ENCODE measurements around the gene VAPA.

DNA sequence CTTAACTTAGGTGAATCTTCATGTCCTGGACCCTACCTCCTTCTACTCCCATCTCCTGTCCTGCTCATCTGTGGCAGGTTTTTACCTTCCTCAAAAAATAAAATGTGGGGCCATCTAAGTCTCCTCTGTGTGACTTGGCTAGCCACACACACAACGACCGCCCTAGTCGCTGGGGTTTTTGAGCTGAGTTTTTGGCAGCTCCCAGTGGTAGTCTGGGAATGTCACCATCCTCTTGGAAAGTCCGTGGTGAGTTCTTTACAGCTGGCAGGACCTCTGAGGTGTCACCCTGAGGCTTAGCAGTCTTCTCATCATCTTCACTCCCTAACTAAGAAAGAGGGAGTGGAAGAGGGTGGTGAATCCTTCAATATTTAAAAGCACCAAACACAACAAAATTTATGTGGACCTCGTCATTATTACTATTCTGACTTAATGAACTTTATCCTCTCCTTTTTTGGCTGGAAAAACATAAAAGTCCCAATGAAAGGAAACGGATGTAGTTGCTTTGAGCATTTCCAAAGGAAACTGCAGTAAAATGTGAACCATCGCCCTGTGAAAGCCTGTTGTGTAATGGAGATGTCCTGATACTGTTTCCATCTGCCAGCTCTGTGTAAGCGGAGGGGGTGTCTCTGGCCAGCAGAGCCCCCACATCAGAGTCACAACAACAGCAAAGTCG, 78.6 kb downstream of the VAPA start:
- TF ChIP-seq CTCF (IDR thresholded peaks at IDR 0.05) (no peak), POLR2A (IDR thresholded peaks at IDR 0.05) (no peak)

Data from suprapubic skin (tissue), 3 donors.